K562 (cell line): ENCODE results near the gene FAM117B.

Experiments used
- PHF21A ChIP-seq: fragments of 450-650 bp; IDR thresholded peaks from 2 replicates; pipeline ENCODE4 v1.6.1; 2017; ENCODE audit warnings: low read depth, borderline replicate concordance
- POLR2A ChIP-seq: fragments of 450-650 bp; conservative IDR thresholded peaks from 2 replicates; pipeline ENCODE4 v1.6.1; 2016
- RBM34 ChIP-seq: fragments of 200-400 bp; formaldehyde crosslinking; IDR thresholded peaks from 2 replicates; pipeline ENCODE4 v1.6.1; 2018; ENCODE audit warnings: low read length, borderline replicate concordance; ENCODE audit not compliant: insufficient read depth
- SMC3 ChIP-seq: conservative IDR thresholded peaks from 2 replicates; pipeline ENCODE4 v1.6.1; 2011; ENCODE audit warnings: low read depth, low read length, improper control_type of control experiment; ENCODE audit not compliant: insufficient read depth
- TCF3 ChIP-seq: sonication (generic); formaldehyde crosslinking; IDR thresholded peaks from 2 replicates; pipeline ENCODE4 v1.4.0; 2020; ENCODE audit warnings: mild to moderate bottlenecking, missing genetic modification reagents
- ZFP91 ChIP-seq: sonication (generic); formaldehyde crosslinking; IDR thresholded peaks from 2 replicates; pipeline ENCODE4 v1.8.0; 2022; ENCODE audit warnings: mild to moderate bottlenecking, missing genetic modification reagents

- TF ChIP-seq POLR2A (no peak), TCF3 (no peak), ZFP91 (CRISPR knock-in tag) (no peak), SMC3 (no peak), RBM34 (no peak), PHF21A (no peak)
Measured at GRCh38 chr2:202592566-202592965, 42.2 kb upstream of the FAM117B start.
